Mucosa of descending colon (tissue), 3 donors: ENCODE measurements around the gene GTF2H2C_2.
"Not testable (repeated sequence)": the region's sequence is repeated elsewhere in the genome, so short reads cannot be mapped to it uniquely, and the experiment has no call there.

ENCODE experiments used
- ATAC-seq: fragments of 200-7000 bp; cut with Tn5 transposase; one replicate; pipeline ENCODE4 v1.9.1; 2020; ENCODE audit warnings: mild to moderate bottlenecking, moderate library complexity
- DNase-seq, 3 donors: peaks; one replicate each; pipeline ENCODE4 v3.0.0-alpha.2; 2020
- H3K36me3 ChIP-seq: fragments of 200-600 bp; one replicate; pipeline ENCODE4 v1.8.0; 2021; ENCODE audit warnings: low read depth, mild to moderate bottlenecking
- H3K4me1 ChIP-seq: fragments of 200-600 bp; one replicate; pipeline ENCODE4 v1.8.0; 2021; ENCODE audit warnings: low read depth, mild to moderate bottlenecking
- H3K4me3 ChIP-seq: fragments of 200-600 bp; one replicate; pipeline ENCODE4 v1.8.0; 2021; ENCODE audit warnings: mild to moderate bottlenecking
- H3K9me3 ChIP-seq: fragments of 200-600 bp; one replicate; pipeline ENCODE4 v1.8.0; 2021; ENCODE audit warnings: mild to moderate bottlenecking
- intact Hi-C, 2 donors: fragments of 100-400 bp; cut with DNase I in 1 of 2; cut with micrococcal nuclease in 1 of 2; formaldehyde crosslinking; loops; one replicate each; pipeline versions ENCODE4 v1.11.0 to v1.11.1; 2022; cut with DNase I, micrococcal nuclease
- donor health status: DM: no; HTN: no; CAD: no; lungs with moderate emphysema.
- donor health status: DM: no; HTN: no; CAD: no.
- donor health status: DM: no; HTN: yes; CAD: no.

Gene GTF2H2C_2

DNA sequence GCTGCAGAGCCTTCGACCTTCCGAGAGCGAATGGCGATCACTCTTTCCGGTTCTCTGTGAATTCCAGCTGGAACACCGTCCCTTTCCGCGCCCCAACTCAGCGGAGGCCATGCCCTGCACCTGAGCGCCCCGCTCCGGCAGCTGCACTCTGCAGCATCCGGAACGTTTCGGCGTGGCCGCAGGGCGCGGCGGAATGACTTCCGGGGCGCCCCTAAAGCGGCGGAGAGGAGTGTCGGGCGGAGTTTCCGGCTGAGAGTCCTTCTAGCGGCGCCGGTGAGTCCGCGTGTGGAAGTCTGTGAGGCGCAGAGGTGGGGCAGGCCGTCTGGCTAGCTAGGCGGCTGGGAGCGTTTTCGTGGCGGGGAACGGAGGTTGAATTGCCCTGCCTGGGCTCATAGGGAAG is at the start of gene GTF2H2C_2:
GTF2H2C_2 (plus strand) TSS at position 252 of the 400 bp plus-strand sequence.
- H3K4me1 ChIP-seq, DNase-seq, intact Hi-C loops, H3K36me3 ChIP-seq, H3K4me3 ChIP-seq, H3K9me3 ChIP-seq: not testable (repeated sequence)
- ATAC-seq, result peak; percentile 100

- H3K9me3 ChIP-seq, H3K4me1 ChIP-seq, intact Hi-C loops, H3K36me3 ChIP-seq: not testable (repeated sequence)
- H3K4me3 ChIP-seq, result peak overlapping the region; percentile 14
- DNase-seq (peak; percentile 45 to 79 (median 63)), ATAC-seq (peak; percentile 73)
Measured at GRCh38 chr5:70400984-70401686, 14.0 kb upstream of the GTF2H2C_2 start.

DNA sequence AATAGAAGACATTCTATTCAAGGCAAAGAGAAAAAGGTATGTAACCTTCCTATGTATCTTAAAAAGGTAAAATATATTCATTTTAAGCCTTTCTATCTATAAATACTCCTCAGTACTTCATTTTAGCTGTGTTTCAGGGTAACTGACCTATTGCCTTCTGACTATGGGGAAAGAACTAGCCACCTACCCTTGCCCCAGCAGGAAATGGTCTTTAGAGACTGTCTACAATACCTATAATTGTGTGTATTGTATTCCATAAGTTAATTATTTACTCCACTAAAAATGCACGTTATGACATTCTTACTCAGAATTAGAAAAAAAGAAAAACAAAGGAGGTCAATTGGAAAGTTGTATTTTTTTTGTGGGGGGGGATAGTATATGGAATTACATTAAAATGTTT is 6.2 kb downstream of the GTF2H2C_2 start:
- H3K4me1 ChIP-seq, H3K9me3 ChIP-seq, intact Hi-C loops, H3K4me3 ChIP-seq, DNase-seq, H3K36me3 ChIP-seq: not testable (repeated sequence)
- ATAC-seq, result peak; percentile 85

DNA sequence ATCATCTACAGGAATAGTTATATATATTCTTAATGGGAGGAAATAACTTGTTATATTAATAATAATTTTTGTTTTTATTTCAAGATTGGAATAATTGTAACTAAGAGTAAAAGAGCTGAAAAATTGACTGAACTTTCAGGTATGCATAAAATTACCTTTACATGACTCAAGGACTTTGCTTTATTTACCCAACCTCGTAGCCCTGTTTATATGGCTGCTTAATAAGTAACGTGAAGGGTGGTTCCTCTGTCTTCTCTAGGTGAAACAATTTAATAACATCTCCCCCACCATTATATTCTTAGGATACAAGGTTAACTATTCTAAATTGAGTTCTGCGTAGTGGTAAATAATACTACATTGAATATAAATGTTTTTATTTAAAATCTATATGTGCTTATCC is 8.0 kb downstream of the GTF2H2C_2 start:
- H3K9me3 ChIP-seq, DNase-seq, intact Hi-C loops, ATAC-seq, H3K36me3 ChIP-seq, H3K4me3 ChIP-seq, H3K4me1 ChIP-seq: not testable (repeated sequence)

GRCh38 chr5:70438518-70438917 is 23.4 kb downstream of the GTF2H2C_2 start:
- DNase-seq, intact Hi-C loops, ATAC-seq: not testable (repeated sequence)

GRCh38 chr5:70449565-70449964 is 34.4 kb downstream of the GTF2H2C_2 start:
- not testable (repeated sequence) for H3K9me3 ChIP-seq, ATAC-seq

More at GRCh38 chr5:70438518-70438917, 23.4 kb downstream of the GTF2H2C_2 start:
- H3K4me3 ChIP-seq, H3K4me1 ChIP-seq, H3K9me3 ChIP-seq, H3K36me3 ChIP-seq: not testable (repeated sequence)

DNA sequence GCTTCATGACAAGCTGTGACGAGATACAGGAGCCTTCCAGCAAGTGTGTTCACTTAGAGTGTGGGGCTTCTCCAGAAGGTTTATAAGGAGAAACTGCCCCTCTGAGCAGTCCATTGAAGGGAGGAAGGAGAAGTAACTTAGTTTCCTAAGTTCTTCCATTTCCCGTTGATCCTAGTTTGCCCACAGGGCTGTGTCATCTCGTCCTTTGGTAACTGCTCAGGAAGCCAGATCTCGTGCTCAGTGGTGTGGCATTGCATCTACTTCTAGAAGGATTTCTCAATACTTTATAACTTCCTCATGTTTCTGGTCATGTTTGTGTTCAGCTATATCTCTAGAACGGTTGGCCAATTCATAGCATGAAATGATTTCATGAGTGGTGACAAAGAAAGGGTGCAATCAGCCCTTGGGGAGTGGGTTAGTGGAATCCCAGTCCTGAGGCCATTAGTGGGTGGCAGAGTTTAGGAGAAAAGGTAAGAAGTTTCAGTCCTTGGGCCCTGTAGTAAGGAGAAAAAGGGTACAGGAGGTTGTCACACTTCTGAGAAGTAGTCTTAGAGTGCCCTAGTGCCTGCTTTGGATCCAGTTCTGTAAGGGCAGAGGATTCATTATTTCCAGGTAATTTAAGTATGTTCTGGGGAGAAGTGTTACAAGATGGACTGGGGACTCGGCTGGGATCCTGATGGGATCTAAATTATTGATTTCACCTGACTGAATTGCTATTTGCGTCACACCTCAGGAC is 36.2 kb downstream of the GTF2H2C_2 start:
- DNase-seq, H3K4me3 ChIP-seq, H3K36me3 ChIP-seq, H3K4me1 ChIP-seq, H3K9me3 ChIP-seq, intact Hi-C loops: not testable (repeated sequence)
- peak; percentile 54 for ATAC-seq

More at GRCh38 chr5:70449565-70449964, 34.4 kb downstream of the GTF2H2C_2 start:
- H3K36me3 ChIP-seq, H3K4me1 ChIP-seq, DNase-seq, H3K4me3 ChIP-seq, intact Hi-C loops: not testable (repeated sequence)

DNA sequence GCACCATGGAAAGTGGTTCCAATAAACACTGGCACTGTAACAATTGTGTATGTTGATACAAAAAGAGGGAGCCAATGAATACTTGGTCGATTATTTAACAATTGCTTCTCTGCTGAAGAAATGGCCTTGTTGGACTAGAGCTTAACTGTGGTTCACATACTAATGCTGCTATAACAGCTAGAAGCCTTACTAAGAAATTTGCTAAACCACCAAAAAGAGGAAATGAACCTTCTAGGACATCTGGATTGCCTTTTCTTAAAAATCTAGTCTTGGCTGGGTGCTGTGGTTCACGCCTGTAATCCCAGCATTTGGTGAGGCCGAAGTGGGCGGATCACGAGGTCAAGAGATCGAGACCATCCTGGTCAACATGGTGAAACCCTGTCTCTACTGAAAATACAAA is 41.9 kb downstream of the GTF2H2C_2 start:
- DNase-seq, H3K4me3 ChIP-seq, H3K9me3 ChIP-seq, H3K4me1 ChIP-seq, intact Hi-C loops, H3K36me3 ChIP-seq, ATAC-seq: not testable (repeated sequence)

GRCh38 chr5:70459188-70459587 is 44.0 kb downstream of the GTF2H2C_2 start:
- ATAC-seq, result peak; percentile 65
- DNase-seq, result peak in 1 of 3 donors; percentile 22
- H3K4me1 ChIP-seq, intact Hi-C loops, H3K36me3 ChIP-seq, H3K9me3 ChIP-seq, H3K4me3 ChIP-seq: not testable (repeated sequence)

- DNase-seq, H3K4me1 ChIP-seq, intact Hi-C loops, H3K36me3 ChIP-seq, H3K9me3 ChIP-seq, H3K4me3 ChIP-seq, ATAC-seq: not testable (repeated sequence)
Measured at GRCh38 chr5:70461984-70462383, 46.8 kb downstream of the GTF2H2C_2 start.

DNA sequence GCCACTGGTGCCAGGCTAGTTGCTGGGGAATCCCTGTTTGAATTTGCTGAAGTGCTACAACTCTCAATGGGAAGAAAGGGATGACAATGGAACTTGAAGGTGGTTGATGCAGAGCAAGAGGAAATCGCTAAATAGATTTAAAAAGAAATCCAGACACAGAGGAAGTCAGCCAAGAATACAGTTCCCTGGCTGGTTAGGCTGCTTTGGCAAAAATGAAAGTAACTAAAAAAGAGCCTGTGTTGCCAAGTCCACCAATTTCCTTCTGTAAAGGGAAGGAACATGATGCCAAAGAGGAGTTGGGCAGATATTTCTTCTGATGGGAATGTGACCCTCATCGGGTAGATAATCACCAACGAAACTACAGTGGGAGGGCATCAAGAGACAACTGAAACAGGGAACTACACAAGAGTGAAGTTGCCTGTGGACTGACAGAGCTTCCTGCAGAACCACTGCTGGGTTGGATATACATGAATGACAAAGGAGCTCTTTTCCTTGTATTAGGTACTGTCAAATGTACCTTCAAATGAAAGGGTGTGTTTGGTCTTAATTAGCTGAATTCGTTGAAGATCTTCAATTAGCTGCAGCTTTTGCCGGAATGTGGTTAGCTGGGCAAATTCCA is 49.0 kb downstream of the GTF2H2C_2 start:
- H3K4me3 ChIP-seq, H3K9me3 ChIP-seq, H3K4me1 ChIP-seq, H3K36me3 ChIP-seq, DNase-seq, intact Hi-C loops: not testable (repeated sequence)
- peak; percentile 73 for ATAC-seq

- intact Hi-C loops, ATAC-seq: not testable (repeated sequence)
Measured at GRCh38 chr5:70469926-70470509, 54.9 kb downstream of the GTF2H2C_2 start.

More at GRCh38 chr5:70469926-70470509, 54.9 kb downstream of the GTF2H2C_2 start:
- not testable (repeated sequence) for H3K36me3 ChIP-seq, H3K4me3 ChIP-seq, H3K9me3 ChIP-seq, H3K4me1 ChIP-seq, DNase-seq
